HCT116 (cell line): Measurements from ENCODE around the gene DENND4C. TPM values are rescaled to one million over a fixed set of nuclear protein-coding genes. Genes with fewer than 3 reads are reported as not detected.

Source experiments
- ATAC-seq: fragments of 200-7000 bp; cut with Tn5 transposase; 2 replicates; pipeline ENCODE4 v1.9.1; 2020; ENCODE audit warnings: mild to moderate bottlenecking, moderate library complexity
- BruUV-seq: library from RNA; stranded (reverse); fragments of 400-500 nt; replicated peaks from 2 replicates; lab custom pipeline; 2021; lab: Mats Ljungman, UMichigan
- CTCF ChIA-PET: fragments of 300-600 bp; sonication (Branson Sonifier 250); formaldehyde crosslinking; loops from one replicate; lab custom pipeline; 2021; ENCODE audit warnings: antibody characterized with exemption; lab: Charles Lee
- POLR2A ChIA-PET: fragments of 300-600, 350-600 bp; sonication (Branson Sonifier 250); formaldehyde crosslinking; loops from one replicate; lab custom pipeline; 2021; ENCODE audit warnings: antibody characterized with exemption; lab: Charles Lee
- RAD21 ChIA-PET, 2 experiments: fragments of 300-600 bp; sonication (Branson Sonifier 250); formaldehyde crosslinking; loops; one replicate each; lab custom pipeline; 2023; ENCODE audit warnings: low total read pairs in 2 of 2; ENCODE audit not compliant: uncharacterized antibody in 2 of 2, unreplicated experiment in 2 of 2, low non-redundant PET in 1 of 2; lab: Charles Lee
- DNase-seq: peaks from one replicate; pipeline ENCODE4 v3.0.0-alpha.2; 2010; ENCODE audit warnings: low read depth, low spot score
- H2AFZ ChIP-seq: fragments of 200-600 bp; shearing (Covaris generic), sonication (generic); 2 replicates; pipeline ENCODE4 v1.6.1; 2017; ENCODE audit warnings: low read depth, mixed run types, mixed read lengths, antibody characterized with exemption, low read length; ENCODE audit not compliant: poor library complexity, severe bottlenecking
- H3K27ac ChIP-seq: 2 replicates; pipeline ENCODE4 v1.5.1; 2012; ENCODE audit warnings: low read depth, low read length
- H3K27me3 ChIP-seq: fragments of 200-600 bp; sonication (generic); 2 replicates; pipeline ENCODE4 v1.6.1; 2016; ENCODE audit warnings: mixed run types, low read length, mixed read lengths; ENCODE audit not compliant: insufficient read depth
- H3K36me3 ChIP-seq, 2 experiments: fragments of 200-500 bp in 1 of 2; fragments of 200-600 bp in 1 of 2; sonication (Bioruptor generic) in 1 of 2; sonication (generic) in 1 of 2; 2 replicates each; pipeline versions ENCODE4 v1.5.1 to v1.6.1; 2014 to 2016; ENCODE audit warnings: low read length in 2 of 2, inconsistent platforms in 1 of 2, mixed read lengths in 1 of 2, mixed run types in 1 of 2; ENCODE audit not compliant: insufficient read depth in 2 of 2, control insufficient read depth in 1 of 2
- H3K4me1 ChIP-seq, 2 experiments: fragments of 200-600 bp in 1 of 2; sonication (generic) in 1 of 2; 2 replicates each; pipeline versions ENCODE4 v1.5.1 to v1.6.1; 2012 to 2017; ENCODE audit warnings: low read length in 2 of 2, inconsistent platforms in 1 of 2, mild to moderate bottlenecking in 1 of 2, mixed read lengths in 1 of 2, mixed run types in 1 of 2, moderate library complexity in 1 of 2; ENCODE audit not compliant: insufficient read depth in 2 of 2, control insufficient read depth in 1 of 2
- H3K4me2 ChIP-seq: fragments of 200-600 bp; sonication (generic); 2 replicates; pipeline ENCODE4 v1.6.1; 2017; ENCODE audit warnings: mixed run types, low read length, mixed read lengths
- H3K4me3 ChIP-seq, 2 experiments: fragments of 200-600 bp in 1 of 2; sonication (generic) in 1 of 2; replicated peaks in 1 of 2; 2 replicates each; pipeline ENCODE4 v1.5.1; 2011 to 2016; ENCODE audit warnings: low read length in 2 of 2, control low read depth in 1 of 2, low read depth in 1 of 2, mild to moderate bottlenecking in 1 of 2, mixed read lengths in 1 of 2, mixed run types in 1 of 2
- H3K79me2 ChIP-seq: fragments of 200-600 bp; sonication (generic); 2 replicates; pipeline ENCODE4 v1.6.1; 2017; ENCODE audit warnings: mild to moderate bottlenecking, mixed run types, low read length, moderate library complexity, mixed read lengths; ENCODE audit not compliant: insufficient read depth
- H3K9ac ChIP-seq: fragments of 200-600 bp; sonication (generic); 2 replicates; pipeline ENCODE4 v1.6.1; 2016; ENCODE audit warnings: low read length, mixed read lengths
- H3K9me2 ChIP-seq: fragments of 200-600 bp; sonication (generic), shearing (Covaris generic); 2 replicates; pipeline ENCODE4 v1.6.1; 2017; ENCODE audit warnings: mixed run types, mild to moderate bottlenecking, moderate library complexity; ENCODE audit not compliant: insufficient read depth
- H3K9me3 ChIP-seq, 2 experiments: fragments of 200-500 bp in 1 of 2; fragments of 200-600 bp in 1 of 2; sonication (Bioruptor generic) in 1 of 2; sonication (generic) in 1 of 2; 2 replicates each; pipeline ENCODE4 v1.6.1; 2014 to 2017; ENCODE audit warnings: low read length in 2 of 2, mixed read lengths in 2 of 2, inconsistent platforms in 1 of 2, low read depth in 1 of 2, mild to moderate bottlenecking in 1 of 2, mixed run types in 1 of 2, moderate library complexity in 1 of 2; ENCODE audit not compliant: control insufficient read depth in 1 of 2, insufficient read depth in 1 of 2
- H4K20me1 ChIP-seq: fragments of 200-600 bp; sonication (generic), shearing (Covaris generic); 2 replicates; pipeline ENCODE4 v1.6.1; 2017; ENCODE audit warnings: mixed run types, mild to moderate bottlenecking, moderate library complexity; ENCODE audit not compliant: insufficient read depth
- CEBPB ChIP-seq: IDR thresholded peaks from 2 replicates; pipeline ENCODE4 v1.6.1; 2012; ENCODE audit warnings: low read depth
- ELF1 ChIP-seq: IDR thresholded peaks from 2 replicates; pipeline ENCODE4 v1.6.1; 2012; ENCODE audit warnings: low read depth, borderline replicate concordance
- EZH2 ChIP-seq: fragments of 200-600 bp; sonication (generic); IDR thresholded peaks from 2 replicates; pipeline ENCODE4 v1.6.1; 2017; ENCODE audit warnings: antibody characterized with exemption, mixed run types
- POLR2AphosphoS5 ChIP-seq: IDR thresholded peaks from 2 replicates; pipeline ENCODE4 v1.6.1; 2011; ENCODE audit warnings: mild to moderate bottlenecking, low read depth, low read length, moderate library complexity
- SIN3A ChIP-seq: IDR thresholded peaks from 2 replicates; pipeline ENCODE4 v1.6.1; 2012; ENCODE audit warnings: low read depth
- intact Hi-C: fragments of 100-400 bp; cut with micrococcal nuclease; formaldehyde crosslinking; loops from 2 replicates; pipeline ENCODE4 v1.10.0; 2022
- total RNA-seq: library from RNA; stranded (reverse); gene quantifications from one replicate; pipeline ENCODE4 v1.2.1, GENCODE V29; 2021; ENCODE audit not compliant: unreplicated experiment
- TF ChIP-seq, protein P1 (sequence below), 3 experiments: fragments of 200-600 bp in 1 of 3; sonication (generic) in 1 of 3; IDR thresholded peaks in 2 of 3; conservative IDR thresholded peaks in 1 of 3; 2 replicates each; pipeline ENCODE4 v1.5.1; 2012 to 2017; ENCODE audit warnings: low read depth in 2 of 3, low read length in 2 of 3, antibody characterized with exemption in 1 of 3, borderline replicate concordance in 1 of 3, control low read depth in 1 of 3, mild to moderate bottlenecking in 1 of 3, mixed read lengths in 1 of 3, mixed run types in 1 of 3, moderate library complexity in 1 of 3; ENCODE audit not compliant: insufficient read depth in 1 of 3
- TF ChIP-seq, protein P2 (sequence below): IDR thresholded peaks from 2 replicates; pipeline ENCODE4 v1.6.1; 2011; ENCODE audit warnings: mild to moderate bottlenecking, low read length, moderate library complexity; ENCODE audit not compliant: insufficient replicate concordance; ENCODE audit errors: extremely low read depth

The DENND4C gene
- total RNA-seq, 1 experiment from 2014 or later: 20.9 TPM

DNA sequence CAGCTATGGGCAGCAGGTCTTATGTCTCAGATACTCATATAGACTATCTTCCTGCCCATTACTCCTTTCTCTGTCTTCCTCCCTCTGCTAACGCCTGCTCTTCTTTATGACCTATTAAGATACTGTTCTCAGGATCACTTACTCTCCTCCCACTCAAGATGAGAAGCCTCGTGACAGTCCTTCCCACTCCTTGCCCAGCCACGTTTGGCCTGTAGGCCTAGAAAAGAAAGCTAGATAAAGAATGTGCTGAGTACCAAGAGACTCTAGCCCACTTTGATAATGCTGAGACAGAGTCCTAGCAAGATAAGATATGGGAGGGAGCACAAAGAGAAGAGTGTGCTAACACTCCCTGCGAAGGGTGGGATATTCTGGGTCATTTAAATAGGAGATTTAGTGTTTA is 6.8 kb upstream of the DENND4C start:
- H4K20me1 ChIP-seq: no peaks in the 10 kb centered on the region
- TF ChIP-seq EZH2: no peak
- TF ChIP-seq ELF1: no peak
- no peak for TF ChIP-seq POLR2AphosphoS5
- TF ChIP-seq CEBPB: no peak
- TF ChIP-seq, protein P1, sequence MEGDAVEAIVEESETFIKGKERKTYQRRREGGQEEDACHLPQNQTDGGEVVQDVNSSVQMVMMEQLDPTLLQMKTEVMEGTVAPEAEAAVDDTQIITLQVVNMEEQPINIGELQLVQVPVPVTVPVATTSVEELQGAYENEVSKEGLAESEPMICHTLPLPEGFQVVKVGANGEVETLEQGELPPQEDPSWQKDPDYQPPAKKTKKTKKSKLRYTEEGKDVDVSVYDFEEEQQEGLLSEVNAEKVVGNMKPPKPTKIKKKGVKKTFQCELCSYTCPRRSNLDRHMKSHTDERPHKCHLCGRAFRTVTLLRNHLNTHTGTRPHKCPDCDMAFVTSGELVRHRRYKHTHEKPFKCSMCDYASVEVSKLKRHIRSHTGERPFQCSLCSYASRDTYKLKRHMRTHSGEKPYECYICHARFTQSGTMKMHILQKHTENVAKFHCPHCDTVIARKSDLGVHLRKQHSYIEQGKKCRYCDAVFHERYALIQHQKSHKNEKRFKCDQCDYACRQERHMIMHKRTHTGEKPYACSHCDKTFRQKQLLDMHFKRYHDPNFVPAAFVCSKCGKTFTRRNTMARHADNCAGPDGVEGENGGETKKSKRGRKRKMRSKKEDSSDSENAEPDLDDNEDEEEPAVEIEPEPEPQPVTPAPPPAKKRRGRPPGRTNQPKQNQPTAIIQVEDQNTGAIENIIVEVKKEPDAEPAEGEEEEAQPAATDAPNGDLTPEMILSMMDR (IDR thresholded peaks at IDR 0.05 in 2 of 3, conservative IDR thresholded peaks at IDR 0.05 in 1 of 3; ENCODE audit: borderline replicate concordance in 1 of 3, insufficient read depth in 1 of 3, low read depth in 2 of 3, low read length in 2 of 3): no peak
- no peak for TF ChIP-seq SIN3A
- TF ChIP-seq, protein P2, sequence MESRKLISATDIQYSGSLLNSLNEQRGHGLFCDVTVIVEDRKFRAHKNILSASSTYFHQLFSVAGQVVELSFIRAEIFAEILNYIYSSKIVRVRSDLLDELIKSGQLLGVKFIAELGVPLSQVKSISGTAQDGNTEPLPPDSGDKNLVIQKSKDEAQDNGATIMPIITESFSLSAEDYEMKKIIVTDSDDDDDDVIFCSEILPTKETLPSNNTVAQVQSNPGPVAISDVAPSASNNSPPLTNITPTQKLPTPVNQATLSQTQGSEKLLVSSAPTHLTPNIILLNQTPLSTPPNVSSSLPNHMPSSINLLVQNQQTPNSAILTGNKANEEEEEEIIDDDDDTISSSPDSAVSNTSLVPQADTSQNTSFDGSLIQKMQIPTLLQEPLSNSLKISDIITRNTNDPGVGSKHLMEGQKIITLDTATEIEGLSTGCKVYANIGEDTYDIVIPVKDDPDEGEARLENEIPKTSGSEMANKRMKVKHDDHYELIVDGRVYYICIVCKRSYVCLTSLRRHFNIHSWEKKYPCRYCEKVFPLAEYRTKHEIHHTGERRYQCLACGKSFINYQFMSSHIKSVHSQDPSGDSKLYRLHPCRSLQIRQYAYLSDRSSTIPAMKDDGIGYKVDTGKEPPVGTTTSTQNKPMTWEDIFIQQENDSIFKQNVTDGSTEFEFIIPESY: no peak
- RAD21 ChIA-PET: no interaction called here
- H3K4me1 ChIP-seq: peaks cover 0 to 7% of the 10 kb centered on the region in 2 experiments; a peak in 2 of 4 replicates
- H2AFZ ChIP-seq: no peak overlapping the region
- H3K79me2 ChIP-seq: no peaks in the 10 kb centered on the region
- H3K27ac ChIP-seq: no peak overlapping the region
- no peak for DNase-seq
- POLR2A ChIA-PET: no interaction called here
- no peaks in the 10 kb centered on the region for H3K36me3 ChIP-seq
- no peaks in the 10 kb centered on the region for H3K27me3 ChIP-seq
- no TSS peak for BruUV-seq
- no peak overlapping the region for H3K4me3 ChIP-seq
- H3K9ac ChIP-seq: no peak overlapping the region
- no peak overlapping the region for H3K4me2 ChIP-seq
- H3K9me2 ChIP-seq: no peaks in the 10 kb centered on the region
- intact Hi-C loops: no loop called here
- no peak for ATAC-seq
- no peaks in the 10 kb centered on the region for H3K9me3 ChIP-seq
- CTCF ChIA-PET: no interaction called here
